Kidney (tissue), 14 donors: Measurements from ENCODE around the gene CDYL. TPM values are rescaled to one million over a fixed set of nuclear protein-coding genes. Genes with fewer than 3 reads are reported as not detected.

ENCODE experiments used
- DNase-seq, 5 donors: peaks; one replicate each; pipeline ENCODE4 v3.0.0-alpha.2; 2013 to 2020
- FAIRE-seq: peaks from 2 replicates; lab custom pipeline; 2012; peaks lifted over from hg19 to GRCh38; lab: Jason Lieb, UNC
- H3K27ac ChIP-seq, 2 donors: one replicate each; pipeline ENCODE4 v1.7.0; 2013; ENCODE audit warnings: low read depth in 2 of 2, low read length in 2 of 2, inconsistent platforms in 1 of 2
- H3K27me3 ChIP-seq: one replicate; pipeline ENCODE4 v1.7.1; 2013; ENCODE audit warnings: low read length, inconsistent platforms; ENCODE audit not compliant: control insufficient read depth, insufficient read depth
- H3K36me3 ChIP-seq, 3 donors: one replicate each; pipeline versions ENCODE4 v1.7.0 to v1.7.1; 2013; ENCODE audit warnings: low read length in 3 of 3, control low read depth in 1 of 3, inconsistent platforms in 1 of 3; ENCODE audit not compliant: insufficient read depth in 3 of 3, control insufficient read depth in 2 of 3
- H3K4me1 ChIP-seq, 3 donors: one replicate each; pipeline versions ENCODE4 v1.7.0 to v1.7.1; 2013; ENCODE audit warnings: low read length in 3 of 3, inconsistent platforms in 1 of 3, low read depth in 1 of 3; ENCODE audit not compliant: control insufficient read depth in 2 of 3, insufficient read depth in 2 of 3
- H3K4me3 ChIP-seq, 3 donors: one replicate each; pipeline versions ENCODE4 v1.7.0 to v1.8.1; 2013; ENCODE audit warnings: low read length in 3 of 3, control low read depth in 1 of 3, inconsistent platforms in 1 of 3
- H3K9ac ChIP-seq, 3 donors: one replicate each; pipeline versions ENCODE4 v1.7.0 to v1.7.1; 2013; ENCODE audit warnings: low read length in 3 of 3, control low read depth in 1 of 3, inconsistent platforms in 1 of 3
- H3K9me3 ChIP-seq, 3 donors: one replicate each; pipeline versions ENCODE4 v1.7.0 to v1.7.1; 2013; ENCODE audit warnings: low read length in 3 of 3, control low read depth in 1 of 3, inconsistent platforms in 1 of 3; ENCODE audit not compliant: control insufficient read depth in 2 of 3, insufficient read depth in 1 of 3
- intact Hi-C: fragments of 100-400 bp; cut with DNase I; formaldehyde crosslinking; loops from one replicate; pipeline ENCODE4 v1.11.1; 2022
- polyA plus RNA-seq: library from polyadenylated mRNA; stranded (reverse); fragments of 350-450 nt; fragmentation: Illumina TruSeq; extraction: RNeasy Lipid Tissue Mini Kit (QIAGEN cat#74804); gene quantifications from one replicate; pipeline ENCODE4 v1.2.3, GENCODE V29; 2014; ENCODE audit warnings: low read depth, low replicate concordance; ENCODE audit not compliant: insufficient read depth
- total RNA-seq: library from RNA; stranded (reverse); fragmentation: NEBNext Ultra II Directional; extraction: Animal tissue kit (Norgen Biotek cat#: 25700); gene quantifications from one replicate; pipeline ENCODE4 v1.2.1, GENCODE V29; 2021
- TF ChIP-seq, protein P1 (sequence below): IDR thresholded peaks from 3 replicates; pipeline ENCODE4 v1.5.1; 2012; ENCODE audit warnings: mild to moderate bottlenecking, moderate library complexity, borderline replicate concordance; ENCODE audit not compliant: insufficient read depth; ENCODE audit errors: extremely low read depth
- donor health status: control.
- donor health status: control.
- donor health status: control.
- donor health status: control.
- donor health status: control.
- donor health status: DM: yes; HTN: yes; CAD: no.
- donor health status: Normal renal cell carcinoma (clear cell type).

CDYL gene
- total and polyA plus RNA-seq, 2 donors from 2014 or later, result 7.4 to 46.8 TPM

DNA sequence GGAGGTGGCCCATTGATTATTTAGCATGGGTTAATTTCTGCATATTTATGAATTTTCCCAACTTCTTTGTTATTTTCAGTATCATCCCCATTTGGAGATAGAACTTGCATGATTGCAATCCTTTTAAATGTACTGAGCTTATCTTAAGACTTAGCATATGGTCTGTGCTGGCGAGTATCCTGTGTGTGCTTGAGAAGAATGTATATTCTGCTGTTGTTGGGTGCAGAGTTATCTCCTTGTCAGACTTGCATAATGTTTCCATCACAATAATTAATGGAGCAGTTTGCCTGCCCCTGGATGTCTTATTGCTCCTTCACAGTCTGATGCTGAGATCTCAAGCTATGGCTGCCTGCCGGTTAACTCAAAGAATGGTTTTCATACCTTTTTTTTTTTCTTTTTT, 112.6 kb downstream of the CDYL start:
- Histone ChIP-seq H3K27ac (no peak overlapping the region), H3K27me3 (no peaks in the 10 kb centered on the region), H3K4me3 (no peak overlapping the region), H3K36me3 (peaks cover 0 to 6% (median 1%) of the 10 kb centered on the region in 3 donors), H3K9me3 (no peaks in the 10 kb centered on the region), H3K4me1 (no peaks in the 10 kb centered on the region), H3K9ac (no peak overlapping the region)
- DNase-seq (no peak), FAIRE-seq (no peak)
- intact Hi-C loops, result no loop called here
- TF ChIP-seq, protein P1, sequence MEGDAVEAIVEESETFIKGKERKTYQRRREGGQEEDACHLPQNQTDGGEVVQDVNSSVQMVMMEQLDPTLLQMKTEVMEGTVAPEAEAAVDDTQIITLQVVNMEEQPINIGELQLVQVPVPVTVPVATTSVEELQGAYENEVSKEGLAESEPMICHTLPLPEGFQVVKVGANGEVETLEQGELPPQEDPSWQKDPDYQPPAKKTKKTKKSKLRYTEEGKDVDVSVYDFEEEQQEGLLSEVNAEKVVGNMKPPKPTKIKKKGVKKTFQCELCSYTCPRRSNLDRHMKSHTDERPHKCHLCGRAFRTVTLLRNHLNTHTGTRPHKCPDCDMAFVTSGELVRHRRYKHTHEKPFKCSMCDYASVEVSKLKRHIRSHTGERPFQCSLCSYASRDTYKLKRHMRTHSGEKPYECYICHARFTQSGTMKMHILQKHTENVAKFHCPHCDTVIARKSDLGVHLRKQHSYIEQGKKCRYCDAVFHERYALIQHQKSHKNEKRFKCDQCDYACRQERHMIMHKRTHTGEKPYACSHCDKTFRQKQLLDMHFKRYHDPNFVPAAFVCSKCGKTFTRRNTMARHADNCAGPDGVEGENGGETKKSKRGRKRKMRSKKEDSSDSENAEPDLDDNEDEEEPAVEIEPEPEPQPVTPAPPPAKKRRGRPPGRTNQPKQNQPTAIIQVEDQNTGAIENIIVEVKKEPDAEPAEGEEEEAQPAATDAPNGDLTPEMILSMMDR, result no peak

DNA sequence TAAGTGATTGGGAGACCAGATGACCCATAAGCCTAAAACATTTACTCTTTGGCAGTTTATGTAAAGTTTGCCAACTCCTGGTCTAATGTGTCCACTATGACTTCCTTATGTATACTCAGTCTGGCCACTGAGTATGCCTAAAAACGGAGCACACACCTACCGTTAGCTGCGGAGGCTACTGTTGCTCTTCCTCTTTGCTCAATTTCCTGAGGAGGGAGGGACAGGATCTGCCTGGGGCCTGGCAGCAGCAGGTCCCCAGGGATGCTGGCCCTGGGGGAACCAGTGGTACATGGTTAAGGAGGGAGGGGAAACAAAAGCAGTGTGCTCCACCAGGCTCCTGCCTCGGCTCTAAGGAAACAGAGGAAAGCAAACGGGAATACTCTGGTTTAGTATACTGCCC, 113.5 kb downstream of the CDYL start:
- Histone ChIP-seq H3K36me3 (peaks cover 0 to 6% (median 5%) of the 10 kb centered on the region in 3 donors), H3K9ac (no peak overlapping the region), H3K4me3 (no peak overlapping the region), H3K9me3 (no peaks in the 10 kb centered on the region), H3K4me1 (no peaks in the 10 kb centered on the region), H3K27ac (no peak overlapping the region), H3K27me3 (no peaks in the 10 kb centered on the region)
- DNase-seq (no peak), FAIRE-seq (no peak)
- TF ChIP-seq, protein P1, result no peak
- intact Hi-C loops, result no loop called here

DNA sequence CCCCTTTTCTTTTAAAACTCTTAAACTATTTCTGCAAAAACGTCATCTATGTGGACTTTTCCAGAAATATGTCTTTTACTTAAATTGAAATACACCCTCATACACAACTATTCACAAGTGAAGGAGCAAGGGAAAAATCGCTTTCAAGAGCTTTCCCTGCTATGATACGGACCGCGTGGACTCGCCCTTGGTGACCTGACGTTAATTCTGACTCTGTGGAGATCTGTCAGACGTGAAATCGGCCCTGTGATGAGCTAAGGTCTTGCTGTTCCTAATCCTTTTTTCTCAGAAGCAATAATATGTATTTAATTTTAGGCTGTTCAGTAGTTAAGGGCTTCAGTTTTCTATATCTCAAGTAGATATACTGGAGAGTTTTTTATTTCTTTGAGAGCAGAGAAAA, 114.0 kb downstream of the CDYL start:
- peaks cover 0 to 6% (median 5%) of the 10 kb centered on the region in 3 donors for H3K36me3 ChIP-seq
- H3K9me3 ChIP-seq, result no peaks in the 10 kb centered on the region
- no peak overlapping the region for H3K27ac ChIP-seq
- H3K4me3 ChIP-seq, result no peak overlapping the region
- DNase-seq, result no peak
- intact Hi-C loops, result no loop called here
- no peaks in the 10 kb centered on the region for H3K4me1 ChIP-seq
- no peaks in the 10 kb centered on the region for H3K27me3 ChIP-seq
- no peak for FAIRE-seq
- TF ChIP-seq, protein P1, result no peak
- no peak overlapping the region for H3K9ac ChIP-seq

DNA sequence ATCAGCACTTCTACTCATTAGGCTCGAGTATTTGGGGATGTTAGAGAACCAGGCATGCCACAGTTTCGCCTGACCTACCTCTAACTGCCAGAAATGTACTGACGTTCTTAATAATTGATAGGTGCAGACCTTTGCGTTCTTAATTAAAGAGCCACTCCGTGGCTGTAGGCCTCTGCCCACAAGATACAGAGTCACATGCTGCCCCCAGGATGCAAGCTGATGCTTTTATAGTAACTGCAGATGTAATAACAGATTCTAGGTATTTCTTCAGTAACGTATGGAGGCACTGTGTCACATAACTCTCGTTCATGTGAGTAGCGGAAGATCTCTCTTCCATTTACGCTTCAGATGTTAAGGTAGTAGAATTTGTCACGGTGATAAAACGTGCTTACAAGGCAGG, 114.4 kb downstream of the CDYL start:
- H3K27me3 ChIP-seq, result no peaks in the 10 kb centered on the region
- intact Hi-C loops, result no loop called here

More for the DNA sequence above, 114.4 kb downstream of the CDYL start:
- Histone ChIP-seq H3K4me3 (no peak overlapping the region), H3K4me1 (no peaks in the 10 kb centered on the region), H3K9me3 (no peaks in the 10 kb centered on the region), H3K36me3 (peaks cover 0 to 6% (median 5%) of the 10 kb centered on the region in 3 donors), H3K27ac (no peak overlapping the region), H3K9ac (no peak overlapping the region)
- TF ChIP-seq, protein P1, result no peak
- FAIRE-seq (no peak), DNase-seq (no peak)
